Natural killer cell (primary cell): ENCODE measurements around the gene TENT4B. TPM values are rescaled to one million over a fixed set of nuclear protein-coding genes. Genes with fewer than 3 reads are reported as not detected.

Experiments used
- ATAC-seq, 3 donors: fragments of 150-1000 bp in 2 of 3; fragments of 200-7000 bp in 1 of 3; cut with Tn5 transposase; 1 replicate in 1 of 3; 2 replicates in 2 of 3; pipeline ENCODE4 v1.10.0; 2021; ENCODE audit warnings: mild to moderate bottlenecking in 2 of 3, moderate library complexity in 2 of 3
- DNase-seq, 2 donors: peaks; one replicate each; pipeline versions ENCODE4 v3.0.0 to v3.0.0-alpha.2; 2013 to 2021; ENCODE audit warnings: mixed read lengths in 1 of 2
- H3K27ac ChIP-seq: one replicate; pipeline ENCODE4 v1.5.1; 2013; ENCODE audit warnings: mild to moderate bottlenecking, low read length
- H3K27me3 ChIP-seq: one replicate; pipeline ENCODE4 v1.6.1; 2013; ENCODE audit warnings: low read length; ENCODE audit not compliant: control insufficient read depth, insufficient read depth
- H3K36me3 ChIP-seq: one replicate; pipeline ENCODE4 v1.6.1; 2013; ENCODE audit warnings: low read length; ENCODE audit not compliant: control insufficient read depth, insufficient read depth
- H3K4me1 ChIP-seq: one replicate; pipeline ENCODE4 v1.6.1; 2013; ENCODE audit warnings: low read length; ENCODE audit not compliant: control insufficient read depth, insufficient read depth
- H3K4me3 ChIP-seq: one replicate; pipeline ENCODE4 v1.5.1; 2013; ENCODE audit warnings: low read length
- H3K9me3 ChIP-seq: one replicate; pipeline ENCODE4 v1.6.1; 2013; ENCODE audit warnings: low read length; ENCODE audit not compliant: control insufficient read depth, insufficient read depth
- H3K27ac Mint-ChIP-seq, 2 donors: one replicate each; pipeline ENCODE4 v1.8.0; 2022; ENCODE audit warnings: mild to moderate bottlenecking in 2 of 2, mixed read lengths in 2 of 2, moderate library complexity in 1 of 2
- H3K27me3 Mint-ChIP-seq, 2 donors: one replicate each; pipeline ENCODE4 v1.8.0; 2022; ENCODE audit warnings: low read depth in 2 of 2, mixed read lengths in 2 of 2
- H3K36me3 Mint-ChIP-seq: one replicate; pipeline ENCODE4 v1.8.0; 2022; ENCODE audit warnings: mixed read lengths
- H3K4me1 Mint-ChIP-seq, 2 donors: one replicate each; pipeline ENCODE4 v1.8.0; 2022; ENCODE audit warnings: mixed read lengths in 2 of 2
- H3K4me3 Mint-ChIP-seq: one replicate; pipeline ENCODE4 v1.8.0; 2022; ENCODE audit warnings: mild to moderate bottlenecking, moderate library complexity, mixed read lengths
- H3K9me3 Mint-ChIP-seq, 2 donors: one replicate each; pipeline ENCODE4 v1.8.0; 2022; ENCODE audit warnings: mixed read lengths in 2 of 2
- CTCF ChIP-seq: fragments of 200-600 bp; IDR thresholded peaks from one replicate; pipeline ENCODE4 v1.8.0; 2022; ENCODE audit warnings: antibody characterized with exemption
- WGBS: methylation state at CpG from one replicate; pipeline ENCODE4 v1.1.7; 2013; ENCODE audit warnings: missing lambda C conversion rate; ENCODE audit not compliant: insufficient coverage; 5-methylcytosine and 5-hydroxymethylcytosine counted together
- intact Hi-C: fragments of 100-400 bp; cut with micrococcal nuclease; formaldehyde crosslinking; loops from one replicate; pipeline ENCODE4 v1.14.2; 2022
- total RNA-seq, 4 donors: library from RNA; stranded (reverse); fragments of 120-200 nt in 1 of 4; gene quantifications; one replicate each; pipeline versions ENCODE4 v1.2.3 to v1.2.4, GENCODE V29; 2013 to 2022

TENT4B gene
- total RNA-seq, 3 donors from 2014 or later (not counting 1 experiment from before 2014, with no cell fraction given): 37.5 to 48.7 (median 44.4) TPM

- Histone ChIP-seq H3K27ac (peak overlapping the region; percentile 90), H3K36me3 (no peaks in the 10 kb centered on the region), H3K9me3 (no peaks in the 10 kb centered on the region), H3K4me1 (peaks cover 31% of the 10 kb centered on the region), H3K4me3 (peak overlapping the region; percentile 57), H3K27me3 (no peaks in the 10 kb centered on the region)
- Mint-ChIP-seq H3K4me1 (peaks cover 26 to 31% of the 10 kb centered on the region in 2 donors), H3K9me3 (no peaks in the 10 kb centered on the region), H3K36me3 (no peaks in the 10 kb centered on the region), H3K27ac (peak overlapping the region; percentile 86 to 89), H3K4me3 (peak overlapping the region; percentile 90), H3K27me3 (no peaks in the 10 kb centered on the region)
- peak; percentile 62 to 87 for DNase-seq
- peak; percentile 19 to 45 (median 28) for ATAC-seq
- WGBS: 0% methylated on average over 24 of the region's 24 CpGs
- TF ChIP-seq CTCF: no peak
- intact Hi-C loops: loop anchor here (2.0 to 5.0 kb wide), 3 partner anchors 86 to 185 kb away; partner anchors contain the start of gene CNEP1R1
Measured at GRCh38 chr16:50152351-50152806, 727 bp upstream of the TENT4B start.

- H3K4me3 Mint-ChIP-seq: peak overlapping the region; percentile 90
Measured at GRCh38 chr16:50153596-50154419, 702 bp downstream of the TENT4B start.

GRCh38 chr16:50154420-50154950 is 1.4 kb downstream of the TENT4B start:
- Mint-ChIP-seq H3K4me1 (peaks cover 41 to 43% of the 10 kb centered on the region in 2 donors), H3K27ac (peak overlapping the region; percentile 78 to 83), H3K27me3 (no peaks in the 10 kb centered on the region), H3K4me3 (peak overlapping the region; percentile 90), H3K36me3 (no peaks in the 10 kb centered on the region), H3K9me3 (no peaks in the 10 kb centered on the region)
- TF ChIP-seq CTCF: no peak
- Histone ChIP-seq H3K27ac (peak overlapping the region; percentile 36), H3K9me3 (no peaks in the 10 kb centered on the region), H3K4me3 (peak overlapping the region; percentile 48), H3K36me3 (no peaks in the 10 kb centered on the region), H3K27me3 (no peaks in the 10 kb centered on the region), H3K4me1 (peaks cover 31% of the 10 kb centered on the region)
- DNase-seq: peak in 1 of 2 donors; percentile 45
- no peak for ATAC-seq
- intact Hi-C loops: loop anchor here (5.0 kb wide), 1 partner anchor 183 kb away; no protein-coding TSS in a partner anchor
- 27% methylated on average over 7 of the region's 10 CpGs for WGBS

More at GRCh38 chr16:50153596-50154419, 702 bp downstream of the TENT4B start:
- Histone ChIP-seq H3K27me3 (no peaks in the 10 kb centered on the region), H3K36me3 (no peaks in the 10 kb centered on the region), H3K27ac (peak overlapping the region; percentile 51), H3K4me3 (peak overlapping the region; percentile 48), H3K4me1 (peaks cover 31% of the 10 kb centered on the region), H3K9me3 (no peaks in the 10 kb centered on the region)
- DNase-seq (peak in 1 of 2 donors; percentile 53), ATAC-seq (peak in 2 of 3 donors; percentile 6 to 7)
- no peaks in the 10 kb centered on the region for H3K36me3 Mint-ChIP-seq
- peaks cover 35 to 36% of the 10 kb centered on the region in 2 donors for H3K4me1 Mint-ChIP-seq
- no peak for TF ChIP-seq CTCF
- 2% methylated on average over 89 of the region's 89 CpGs for WGBS
- intact Hi-C loops: loop anchor here (2.0 to 5.0 kb wide), 3 partner anchors 87 to 183 kb away; partner anchors contain the start of gene CNEP1R1
- H3K9me3 Mint-ChIP-seq: no peaks in the 10 kb centered on the region
- no peaks in the 10 kb centered on the region for H3K27me3 Mint-ChIP-seq
- peak overlapping the region; percentile 46 to 83 for H3K27ac Mint-ChIP-seq
